Left renal cortex interstitium (tissue), 4 donors: ENCODE results near the gene ERC2. TPM values are rescaled to one million over a fixed set of nuclear protein-coding genes. Genes with fewer than 3 reads are reported as not detected.

Experiments used
- DNase-seq, 4 donors: peaks; one replicate each; pipeline ENCODE4 v3.0.0-alpha.2; 2013; ENCODE audit warnings: low read depth in 4 of 4, low spot score in 2 of 4, missing footprints in 1 of 4
- polyA plus RNA-seq, 4 donors: library from polyadenylated mRNA; unstranded; fragments of 120-200 nt; gene quantifications; one replicate each; pipeline ENCODE4 v1.2.1, GENCODE V29; 2013; ENCODE audit not compliant: insufficient read length in 4 of 4

The ERC2 gene
- polyA plus RNA-seq, 4 donors = 2.0 to 4.2 (median 3.8) TPM

DNA sequence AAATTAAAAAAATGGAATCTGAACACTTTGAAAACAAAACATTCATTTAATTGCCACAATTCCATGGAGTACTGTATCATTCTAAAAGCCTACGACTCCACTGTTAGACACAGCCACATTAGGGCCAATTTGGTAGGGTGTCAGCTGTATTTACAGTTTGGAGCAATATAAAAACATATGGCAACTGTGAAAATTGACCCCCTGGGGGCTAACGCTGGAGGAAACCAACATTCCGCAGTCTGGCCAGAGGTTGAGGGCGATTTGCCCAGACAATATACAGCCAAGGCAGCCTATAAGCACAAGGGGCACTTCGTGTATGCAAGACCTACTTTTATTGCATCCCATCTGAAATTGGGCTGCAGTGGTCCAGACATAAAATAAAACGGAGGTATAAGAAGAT is 504.7 kb downstream of the ERC2 start:
- DNase-seq = no peak

- DNase-seq = no peak
Observed at GRCh38 chr3:55959471-55960080, 508.7 kb downstream of the ERC2 start.

DNA sequence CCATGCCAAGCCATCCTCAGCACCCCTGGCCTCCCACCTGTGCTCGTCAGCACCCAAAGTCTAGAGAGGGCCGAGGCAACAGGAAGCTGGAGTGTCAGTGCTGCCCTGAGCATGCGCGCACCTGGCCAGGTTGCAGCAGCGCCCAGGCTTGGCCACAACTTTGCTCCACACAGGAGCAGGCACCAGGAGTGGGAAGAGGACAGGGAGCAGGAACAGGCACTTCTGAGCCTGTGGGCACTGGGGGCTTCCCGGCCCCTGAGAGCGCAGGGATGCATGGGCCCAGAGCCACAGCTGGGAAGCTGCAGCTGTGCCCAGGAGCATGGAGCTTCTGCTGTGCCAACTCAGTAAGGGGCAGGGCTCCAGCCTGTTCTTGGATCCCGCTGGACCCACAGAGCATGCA is 509.7 kb downstream of the ERC2 start:
- DNase-seq = no peak

- DNase-seq = no peak
Observed at GRCh38 chr3:55955891-55956477, 512.3 kb downstream of the ERC2 start.

GRCh38 chr3:55951388-55951787 is 516.9 kb downstream of the ERC2 start:
- DNase-seq = peak in 3 of 4 donors; percentile 22 to 53 (median 52)

DNA sequence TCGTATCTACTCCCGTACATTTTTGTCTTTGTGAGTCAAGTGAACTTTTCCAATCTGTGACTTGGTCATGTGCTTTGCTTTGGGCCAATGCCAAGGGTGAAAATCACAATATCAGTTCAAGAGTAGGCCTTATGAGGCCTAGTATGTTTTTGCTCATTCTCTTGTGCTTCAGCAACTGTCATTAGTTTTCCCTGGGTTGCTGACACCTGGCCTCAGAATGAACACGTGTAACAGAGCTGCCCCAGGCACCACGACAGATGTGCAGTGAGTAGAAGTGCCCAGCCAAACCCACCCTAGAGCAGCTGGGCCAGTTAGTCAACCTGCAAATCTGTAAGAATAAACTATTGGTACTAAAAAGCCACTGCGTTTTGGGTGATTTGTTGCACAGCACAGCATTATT is 520.9 kb downstream of the ERC2 start:
- no peak for DNase-seq

DNA sequence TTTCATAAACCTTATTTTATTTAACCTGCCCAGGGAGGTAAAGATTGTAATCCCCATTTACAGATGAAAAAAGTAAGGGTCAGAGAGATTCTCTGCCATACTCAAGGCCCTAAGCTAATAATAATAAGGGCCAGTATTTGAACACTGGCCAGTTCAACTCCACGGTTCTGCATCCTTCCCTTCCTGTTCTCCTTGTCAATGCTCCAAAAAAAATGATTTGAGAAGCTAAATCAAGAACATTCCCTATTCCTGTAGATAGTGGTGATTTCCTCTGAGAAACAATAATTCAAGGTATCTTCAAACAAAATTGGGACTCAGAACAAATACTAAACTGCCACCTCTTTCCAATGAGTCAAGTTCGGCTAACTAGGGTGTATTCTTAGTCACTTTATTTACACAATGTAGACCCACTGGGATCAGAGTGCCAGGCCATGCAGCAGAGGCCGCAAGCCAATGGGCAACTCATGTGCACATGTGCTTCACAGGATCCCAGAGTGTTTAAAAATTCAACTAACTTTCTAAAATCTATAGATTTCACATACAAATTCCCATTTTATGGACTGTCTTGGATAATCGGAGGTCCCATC is 521.6 kb downstream of the ERC2 start:
- DNase-seq = no peak

- DNase-seq = no peak
Observed at GRCh38 chr3:55942868-55943267, 525.4 kb downstream of the ERC2 start.

DNA sequence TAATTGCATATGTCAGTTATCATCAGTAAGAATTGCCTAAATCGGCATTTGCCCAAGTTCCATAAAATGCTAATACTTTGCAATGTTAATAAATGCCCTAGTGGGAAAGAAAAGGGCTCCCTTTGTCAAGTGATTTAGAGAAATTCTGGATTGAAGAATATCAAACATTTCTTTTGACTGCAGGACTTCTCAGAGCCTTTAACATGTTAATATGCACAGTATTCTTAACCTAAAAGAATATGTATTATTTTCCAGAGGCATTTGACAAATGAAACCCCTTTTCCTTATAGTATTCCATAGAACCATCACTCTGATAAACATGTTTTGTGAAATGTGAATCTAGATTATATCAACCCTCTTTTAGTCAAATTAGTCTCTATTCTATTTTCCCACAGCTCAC is 529.0 kb downstream of the ERC2 start:
- DNase-seq = no peak

DNA sequence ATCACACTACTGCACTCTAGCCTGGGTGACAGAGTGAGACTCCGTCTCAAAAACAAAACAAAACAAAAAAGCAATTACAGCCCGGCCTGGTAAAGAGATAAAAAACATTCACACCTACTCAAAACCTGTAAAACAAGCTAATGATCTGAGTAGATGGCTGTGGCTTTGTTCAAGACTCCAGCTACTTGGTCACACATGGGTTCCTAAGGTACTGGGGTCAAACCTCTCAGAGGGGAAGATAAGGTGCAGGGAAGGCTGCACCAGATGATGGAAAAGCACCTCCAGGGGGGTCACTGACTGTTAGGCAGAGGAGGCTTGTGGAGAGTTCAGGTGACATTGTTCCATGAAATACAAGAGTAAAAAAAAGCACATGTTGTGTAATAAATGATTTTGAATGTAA is 531.0 kb downstream of the ERC2 start:
- DNase-seq = no peak

GRCh38 chr3:55936549-55937052 is 531.7 kb downstream of the ERC2 start:
- no peak for DNase-seq

GRCh38 chr3:55935241-55935640 is 533.0 kb downstream of the ERC2 start:
- DNase-seq = no peak

GRCh38 chr3:55934771-55935170 is 533.5 kb downstream of the ERC2 start:
- no peak for DNase-seq

GRCh38 chr3:55929154-55929869 is 539.0 kb downstream of the ERC2 start:
- no peak for DNase-seq

DNA sequence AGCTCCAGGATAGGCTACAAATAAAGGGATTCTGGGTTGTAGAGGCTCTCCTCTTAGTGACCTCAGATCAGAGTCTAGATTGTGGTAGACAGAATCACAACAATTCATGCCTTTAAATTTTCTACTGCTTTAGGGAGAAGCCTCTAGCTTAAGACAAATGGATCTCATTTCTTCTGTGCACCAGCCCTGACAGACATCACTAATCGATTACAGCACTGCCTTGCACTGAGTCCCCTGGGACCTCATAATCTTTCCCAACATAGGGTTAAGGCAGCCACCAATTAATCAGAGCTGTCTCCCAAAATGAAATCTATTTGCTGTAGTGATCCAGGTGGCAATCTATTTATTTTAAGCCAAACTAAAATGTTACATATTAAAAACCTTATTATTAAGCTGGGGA is 544.6 kb downstream of the ERC2 start:
- DNase-seq = no peak

DNA sequence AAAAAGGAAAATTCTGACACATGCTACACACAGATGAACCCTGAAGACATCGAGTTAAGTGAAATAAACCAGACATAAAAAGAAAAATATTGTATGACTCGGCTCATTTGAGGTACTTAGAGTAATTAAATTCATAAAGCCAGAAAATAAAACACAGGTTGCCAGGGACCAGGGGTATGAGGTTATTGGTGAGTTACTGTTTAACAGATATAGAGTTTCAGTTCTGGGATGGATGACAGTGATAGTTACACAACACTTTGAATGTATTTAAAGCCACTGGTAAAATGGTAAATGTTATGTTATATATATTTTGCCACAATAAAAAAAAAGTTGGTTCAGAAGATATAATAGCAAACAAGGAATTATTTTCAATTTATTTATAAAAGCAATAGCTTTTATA is 545.1 kb downstream of the ERC2 start:
- DNase-seq = no peak

DNA sequence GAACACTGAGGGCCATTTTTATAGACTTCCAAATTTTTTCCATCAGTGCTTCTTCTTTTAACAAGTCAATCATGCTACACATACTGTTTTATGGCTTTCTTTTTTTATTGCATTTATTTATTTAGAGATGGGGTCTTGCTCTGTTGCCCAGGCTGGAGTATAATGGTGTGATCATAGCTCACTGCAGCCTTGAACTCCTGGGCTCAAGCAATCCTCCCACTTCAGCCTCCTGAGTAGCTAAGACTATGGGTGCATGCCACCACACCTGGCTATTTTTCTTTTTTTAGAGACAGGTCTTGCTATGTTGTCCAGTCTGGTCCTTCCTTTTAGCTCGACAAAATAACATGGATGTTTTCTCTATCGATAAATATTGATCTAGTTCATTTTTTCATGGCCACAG is 555.4 kb downstream of the ERC2 start:
- DNase-seq = no peak

GRCh38 chr3:55911266-55911665 is 557.0 kb downstream of the ERC2 start:
- DNase-seq = no peak

DNA sequence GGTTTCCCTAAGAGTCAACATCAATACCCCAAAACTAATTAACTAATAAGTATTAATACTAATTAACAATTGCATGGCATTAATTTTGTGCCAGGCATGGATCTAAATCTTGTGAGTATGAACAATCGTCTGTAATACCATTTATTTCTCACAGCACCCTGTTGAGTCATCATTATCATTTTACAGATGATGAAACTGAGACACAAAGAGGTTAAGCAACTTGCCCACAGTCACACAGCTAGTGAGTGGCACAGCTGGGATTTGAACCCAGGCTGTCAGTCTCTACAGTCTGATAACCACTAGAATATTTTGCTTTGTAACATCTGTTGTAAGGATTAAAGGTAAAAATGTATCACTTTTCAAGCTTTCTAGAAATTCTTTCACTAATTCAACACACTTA is 557.7 kb downstream of the ERC2 start:
- DNase-seq = no peak

DNA sequence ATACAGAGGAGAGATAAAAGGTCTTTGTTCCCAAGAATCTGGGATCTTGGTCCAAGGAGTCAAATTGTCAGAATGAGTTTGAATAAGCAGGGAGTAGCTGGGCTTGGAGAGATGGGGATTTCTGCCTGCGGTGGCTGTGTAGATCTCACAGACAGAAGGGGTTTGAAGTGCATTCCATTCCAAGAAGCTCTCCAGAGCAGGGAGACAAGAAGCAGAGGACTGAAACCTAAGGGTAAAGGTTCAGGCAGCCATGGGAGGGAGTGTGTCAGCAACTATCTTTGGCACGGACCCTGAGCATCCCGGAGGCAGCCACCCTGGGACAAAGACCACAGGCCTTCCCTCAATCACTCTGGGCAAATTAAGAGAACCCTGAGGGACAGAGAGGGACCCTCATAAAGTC is 558.9 kb downstream of the ERC2 start:
- no peak for DNase-seq

GRCh38 chr3:55907616-55908015 is 560.7 kb downstream of the ERC2 start:
- DNase-seq = no peak

GRCh38 chr3:55906896-55907295 is 561.4 kb downstream of the ERC2 start:
- no peak for DNase-seq
